Left hindlimb (tissue), 1 donor: ENCODE results near the gene TATDN3.
A peak's percentile ranks its signal among the peaks of the same experiment; 100 is the strongest.
"Not testable (repeated sequence)": the region's sequence is repeated elsewhere in the genome, so short reads cannot be mapped to it uniquely, and the experiment has no call there.

Experiments
- DNase-seq: peaks from one replicate; pipeline ENCODE4 v3.0.0-alpha.2; 2018

Gene TATDN3

DNA sequence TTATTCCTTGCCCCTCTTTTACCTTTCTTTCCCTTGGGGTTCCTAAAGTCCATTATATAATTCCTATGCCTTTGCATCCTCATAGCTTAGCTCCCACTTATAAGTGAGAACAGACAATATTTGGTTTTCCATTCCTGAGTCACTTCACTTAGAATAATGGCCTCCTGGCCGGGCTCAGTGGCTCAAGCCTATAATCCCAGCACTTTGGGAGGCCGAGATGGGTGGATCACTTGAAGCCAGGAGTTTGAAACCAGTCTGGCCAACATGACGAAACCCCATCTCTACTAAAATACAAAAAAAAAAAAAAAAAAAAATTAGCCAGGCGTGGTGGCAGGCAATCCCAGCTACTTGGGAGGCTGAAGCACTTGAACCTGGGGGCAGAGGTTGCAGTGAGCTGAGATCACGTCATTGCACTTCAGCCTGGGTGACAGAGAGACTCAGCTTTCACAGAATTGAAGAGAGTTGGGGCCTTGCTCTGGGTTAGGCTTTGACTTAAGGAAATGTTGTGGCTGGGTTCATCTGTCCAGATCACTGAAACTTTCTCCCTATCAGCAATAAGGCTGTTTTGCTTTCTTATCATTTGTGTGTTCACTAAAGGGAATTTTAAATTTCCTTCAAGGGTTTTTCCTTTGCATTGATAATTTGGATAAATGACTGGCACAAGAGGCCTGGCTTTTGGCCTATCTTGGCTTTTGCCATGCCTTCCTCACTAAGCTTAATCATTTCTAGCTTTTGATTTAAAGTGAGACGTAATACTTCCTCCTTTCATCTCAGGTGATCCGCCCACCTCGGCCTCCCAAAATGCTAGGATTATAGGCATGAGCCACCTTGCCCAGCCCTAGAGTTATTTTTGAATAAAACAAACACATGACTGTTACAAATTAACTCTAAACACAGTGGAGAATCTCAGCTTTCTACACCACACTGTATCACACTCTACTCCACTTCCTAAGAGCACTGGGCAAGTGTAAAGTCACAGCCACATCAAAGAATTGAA is 41.8 kb downstream of the TATDN3 start:
- DNase-seq: not testable (repeated sequence)

DNA sequence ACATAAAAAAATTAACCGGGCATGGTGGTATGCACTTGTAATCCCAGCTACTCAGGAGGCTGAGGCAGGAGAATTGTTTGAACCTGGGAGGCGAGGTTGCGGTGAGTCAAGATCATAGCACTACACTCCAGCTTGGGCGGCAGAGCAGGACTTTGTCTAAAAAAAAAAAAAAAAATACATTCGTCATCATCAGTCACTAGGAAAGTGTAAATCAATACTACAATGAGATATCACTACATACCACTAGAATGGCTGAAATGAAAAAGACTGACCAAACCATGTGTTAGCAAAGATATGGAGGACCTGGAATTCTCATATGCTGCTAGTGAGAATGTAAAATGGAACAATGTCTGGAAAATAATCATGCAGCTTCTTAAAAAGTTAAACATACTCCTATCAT is 46.5 kb downstream of the TATDN3 start:
- DNase-seq: no peak

DNA sequence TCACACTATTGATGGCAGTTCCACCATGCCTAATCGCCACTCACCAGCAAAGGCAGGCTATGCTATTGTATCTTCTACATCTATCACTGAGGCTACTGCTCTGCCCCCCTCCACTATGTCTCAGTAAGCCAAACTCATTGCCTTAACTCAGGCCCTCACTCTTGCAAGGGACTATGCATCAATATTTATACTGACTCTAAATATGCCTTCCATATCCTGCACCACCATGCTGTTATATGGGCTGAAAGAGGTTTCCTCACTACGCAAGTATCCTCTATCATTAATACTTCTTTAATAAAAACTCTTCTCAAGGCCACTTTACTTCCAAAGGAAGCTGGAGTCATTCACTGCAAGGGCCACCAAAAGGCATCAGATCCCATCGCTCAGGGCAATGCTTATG is 52.8 kb downstream of the TATDN3 start:
- DNase-seq: not testable (repeated sequence)

DNA sequence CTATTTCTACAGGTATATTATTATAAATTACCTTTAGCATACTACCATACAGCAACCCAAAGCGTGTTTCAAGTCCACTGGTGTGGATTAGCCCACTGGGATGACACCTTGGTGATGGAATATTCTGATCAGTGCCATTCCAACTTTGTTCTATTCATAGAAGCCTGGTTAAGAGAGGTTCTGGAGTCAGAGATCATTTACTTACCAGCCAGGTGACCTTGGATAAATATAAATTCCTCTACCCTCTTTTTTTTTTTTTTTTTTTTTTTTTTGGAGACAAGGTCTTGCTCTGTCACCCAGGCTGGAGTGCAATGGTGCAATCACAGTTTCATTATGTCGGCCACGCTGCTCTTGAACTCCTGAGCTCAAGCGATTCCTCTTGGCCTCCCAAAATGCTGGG is 55.9 kb downstream of the TATDN3 start, which contains the start of gene SPATA45:
SPATA45 (minus strand) TSS at position 101 of the 400 bp plus-strand sequence. CDS start 11,500 bp downstream, outside the sequence.
- DNase-seq: no peak

DNA sequence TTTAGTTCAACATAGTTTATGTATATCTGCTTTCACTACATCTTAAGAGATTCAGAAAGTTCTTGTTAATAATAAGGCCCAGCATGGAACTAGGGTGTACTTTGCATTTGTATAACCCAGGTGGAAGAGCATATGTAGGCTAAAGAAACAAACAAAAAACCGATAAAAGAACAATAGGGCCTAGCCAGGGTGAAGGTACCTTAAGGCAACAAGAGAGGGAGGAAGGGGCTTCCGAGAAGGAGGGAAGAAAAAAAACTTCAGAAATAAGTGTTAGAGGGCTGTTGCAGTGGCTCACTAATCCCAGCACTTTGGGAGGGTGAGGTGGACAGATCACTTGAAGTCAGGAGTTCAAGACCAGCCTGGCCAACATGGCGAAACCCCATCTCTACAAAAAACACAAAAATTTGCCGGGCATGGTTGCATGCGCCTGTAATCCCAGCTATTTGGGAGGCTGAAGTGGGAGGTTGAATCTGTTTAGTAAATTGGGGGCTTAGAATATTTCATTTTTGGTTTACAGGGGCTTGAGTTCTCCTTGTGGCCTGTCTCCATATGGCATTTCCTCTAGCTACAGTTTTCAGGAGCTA is 60.5 kb downstream of the TATDN3 start:
- DNase-seq: no peak

DNA sequence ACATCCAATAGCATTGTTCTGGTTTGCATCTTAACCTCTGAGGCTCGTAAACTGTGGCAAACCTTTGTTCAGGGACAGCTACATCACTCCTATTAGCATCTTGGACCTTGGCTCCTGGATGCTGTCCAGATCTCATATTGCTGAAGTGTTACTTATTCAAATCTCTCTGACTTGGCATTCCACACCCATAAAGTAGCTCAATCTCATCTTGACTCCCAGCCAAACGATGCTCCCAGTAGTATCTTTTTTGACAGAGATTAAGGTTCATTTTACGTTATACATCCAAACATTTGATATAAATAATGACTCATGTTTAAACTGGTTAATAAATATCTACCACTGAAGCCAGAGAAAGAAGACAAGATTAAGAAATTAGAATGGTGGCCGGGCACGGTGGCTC is 62.0 kb downstream of the TATDN3 start:
- DNase-seq: no peak

DNA sequence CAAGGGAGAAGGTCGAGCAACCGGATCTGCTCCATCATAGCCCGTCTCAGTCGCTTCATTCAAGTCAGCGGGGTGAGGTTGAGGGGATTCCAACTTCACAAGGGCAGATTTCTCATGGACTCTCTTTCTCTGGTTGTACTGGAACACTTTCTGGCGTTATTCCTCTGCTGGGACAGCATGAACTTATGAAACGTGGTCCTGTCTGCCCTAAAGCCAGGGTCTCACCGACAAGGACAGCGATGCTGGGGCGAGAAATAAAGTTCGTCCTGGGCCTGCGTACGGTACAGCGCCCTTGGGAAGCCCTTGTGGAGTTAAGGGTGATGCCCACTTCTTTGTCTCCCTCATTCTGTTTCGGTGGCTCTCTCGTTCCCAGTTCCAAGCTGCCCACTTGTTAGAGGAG is 65.1 kb downstream of the TATDN3 start:
- no peak for DNase-seq

DNA sequence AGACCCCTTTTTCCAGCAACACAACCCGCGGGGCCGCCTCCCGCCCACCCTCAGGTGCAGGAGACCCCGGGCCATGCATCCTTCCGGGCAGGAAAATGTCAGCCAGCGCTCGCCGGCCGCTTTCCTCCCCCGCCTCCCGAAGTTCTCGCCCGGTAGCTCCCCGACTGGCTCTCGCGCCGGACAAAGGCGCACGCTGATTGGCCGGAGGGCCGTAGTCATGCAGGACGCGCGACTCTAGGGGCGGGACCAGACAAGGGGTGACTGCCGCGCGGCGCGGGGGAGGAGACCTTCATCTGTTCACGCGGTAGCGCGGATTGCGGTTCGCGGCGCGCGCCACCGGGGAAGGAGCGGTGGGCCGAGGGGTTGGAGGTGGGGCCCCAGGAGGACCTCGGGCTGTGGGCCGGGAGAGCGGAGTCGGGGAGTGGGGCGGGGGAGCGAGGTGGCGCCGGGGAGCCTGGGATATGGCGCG is 66.3 kb downstream of the TATDN3 start, which contains the start of gene FLVCR1:
FLVCR1 (plus strand) TSS at position 284 of the 469 bp plus-strand sequence; CDS start at position 462, 178 bp downstream.
- DNase-seq: peak; percentile 97

DNA sequence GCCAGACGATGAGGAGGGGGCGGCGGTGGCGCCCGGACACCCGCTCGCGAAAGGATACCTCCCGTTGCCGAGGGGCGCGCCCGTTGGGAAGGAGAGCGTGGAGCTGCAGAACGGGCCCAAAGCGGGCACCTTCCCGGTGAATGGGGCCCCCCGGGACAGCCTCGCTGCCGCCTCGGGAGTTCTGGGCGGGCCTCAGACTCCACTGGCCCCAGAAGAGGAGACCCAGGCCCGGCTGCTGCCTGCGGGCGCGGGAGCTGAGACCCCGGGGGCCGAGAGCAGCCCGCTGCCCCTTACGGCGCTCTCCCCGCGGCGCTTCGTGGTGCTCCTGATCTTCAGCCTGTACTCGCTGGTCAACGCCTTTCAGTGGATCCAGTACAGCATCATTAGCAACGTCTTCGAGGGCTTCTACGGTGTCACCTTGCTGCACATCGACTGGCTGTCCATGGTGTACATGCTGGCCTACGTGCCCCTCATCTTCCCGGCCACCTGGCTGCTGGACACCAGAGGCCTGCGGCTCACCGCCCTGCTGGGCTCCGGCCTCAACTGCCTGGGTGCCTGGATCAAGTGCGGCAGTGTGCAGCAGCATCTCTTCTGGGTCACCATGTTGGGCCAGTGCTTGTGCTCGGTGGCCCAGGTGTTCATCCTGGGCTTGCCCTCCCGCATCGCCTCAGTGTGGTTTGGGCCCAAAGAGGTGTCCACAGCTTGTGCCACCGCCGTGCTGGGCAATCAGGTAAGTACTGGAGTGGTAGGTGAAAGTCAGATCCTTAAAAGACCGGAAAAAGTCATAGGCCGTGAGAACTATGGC is 67.0 kb downstream of the TATDN3 start:
- peak; percentile 61 for DNase-seq

DNA sequence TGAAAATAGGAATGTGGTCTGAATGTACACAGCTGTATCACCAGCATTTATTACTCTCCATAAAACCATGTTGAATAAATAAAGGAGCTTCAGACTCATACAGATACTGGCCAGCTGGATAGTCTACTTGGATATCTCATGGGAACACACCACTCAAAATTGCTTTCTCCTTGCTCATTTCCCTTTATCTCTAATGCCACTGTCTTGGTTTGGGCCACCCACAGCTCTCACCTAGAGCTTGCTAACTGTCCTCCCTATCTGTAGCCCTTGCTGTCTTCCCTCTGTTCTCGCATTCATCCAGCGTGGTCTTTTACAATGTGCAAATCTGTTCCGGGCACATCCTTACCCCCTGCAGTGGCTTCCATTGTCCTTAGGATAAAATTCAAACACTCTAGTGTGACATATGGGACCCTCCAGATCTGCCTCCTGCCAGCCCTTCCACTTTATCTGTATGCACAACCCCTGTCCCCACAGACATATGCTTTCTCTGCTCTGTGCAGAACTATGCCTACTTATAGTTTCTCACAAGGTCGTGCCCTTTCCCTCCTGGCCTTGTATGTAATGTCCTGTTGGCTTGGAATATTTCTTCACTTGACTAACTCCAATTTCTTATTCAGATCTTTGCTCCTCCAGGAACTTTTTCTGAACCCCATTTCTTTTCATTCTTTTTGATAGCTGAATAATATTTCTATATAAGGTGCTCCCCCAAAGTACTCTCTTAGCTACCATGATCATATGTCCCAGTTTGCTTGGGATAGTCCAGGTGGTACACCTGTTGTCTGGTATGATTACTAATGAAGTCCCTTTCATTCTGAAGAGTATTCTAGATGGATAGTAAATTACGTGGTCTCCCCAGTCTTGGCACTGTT is 69.3 kb downstream of the TATDN3 start:
- no peak for DNase-seq

DNA sequence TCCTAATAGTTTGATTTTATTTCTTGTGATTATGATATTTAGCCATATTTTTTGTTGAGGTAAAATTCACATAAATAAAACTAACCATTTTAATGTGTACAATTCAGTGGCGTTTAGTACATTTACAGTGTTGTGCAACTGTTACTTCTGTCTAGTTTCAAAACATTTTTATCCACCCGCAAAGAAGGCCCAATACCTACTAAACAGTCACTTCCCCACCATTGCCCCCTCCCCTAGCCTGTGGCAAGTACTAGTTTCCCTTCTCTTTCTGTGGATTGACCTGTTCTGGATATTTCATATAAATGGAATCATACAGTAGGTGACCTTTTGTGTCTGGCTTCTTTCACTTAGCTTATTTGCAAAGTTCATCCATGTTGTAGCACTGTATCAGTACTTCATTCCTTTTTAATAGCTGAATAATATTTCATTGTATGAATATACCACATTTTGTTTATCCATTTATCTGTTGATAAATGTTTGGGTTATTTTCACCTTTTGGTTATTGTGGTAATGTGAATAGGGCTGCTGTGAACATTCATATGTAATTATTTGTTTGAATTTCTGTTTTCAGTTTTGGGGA is 70.5 kb downstream of the TATDN3 start:
- DNase-seq: no peak

DNA sequence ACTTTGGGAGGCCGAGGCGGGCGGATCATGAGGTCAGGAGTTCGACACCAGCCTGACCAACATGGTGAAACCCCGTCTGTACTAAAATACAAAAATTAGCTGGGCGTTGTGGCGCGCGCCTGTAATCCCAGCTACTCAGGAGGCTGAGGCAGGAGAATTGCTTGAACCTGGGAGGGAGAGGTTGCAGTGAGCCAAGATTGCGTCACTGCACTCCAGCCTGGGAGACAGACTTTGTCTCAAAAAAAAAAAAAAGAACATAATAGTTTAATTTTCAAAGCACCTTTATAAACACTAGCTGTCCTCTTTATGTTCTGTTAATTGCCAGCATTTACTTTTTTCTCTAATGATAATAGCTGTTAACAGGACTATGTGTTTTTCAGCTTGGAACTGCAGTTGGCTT is 71.7 kb downstream of the TATDN3 start:
- DNase-seq: not testable (repeated sequence)

DNA sequence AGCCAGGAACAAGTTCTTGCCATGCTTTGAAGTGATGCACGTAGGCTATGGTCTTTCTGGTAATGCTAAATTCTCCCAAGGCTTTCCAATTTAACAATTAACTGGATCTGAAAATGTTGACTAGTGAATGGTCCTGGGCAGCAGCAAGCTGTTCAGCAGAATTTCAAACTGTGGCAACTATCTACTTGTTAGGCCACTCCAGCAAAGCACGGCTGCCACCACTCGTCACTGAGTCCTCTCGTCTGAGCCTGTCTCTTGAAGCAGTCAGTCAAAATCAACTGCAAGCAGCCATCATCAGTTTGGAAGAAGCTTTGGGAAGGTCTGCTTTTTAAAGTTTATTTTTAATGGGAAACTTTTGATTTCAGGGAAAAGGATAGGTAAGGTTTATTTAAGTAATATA is 72.5 kb downstream of the TATDN3 start:
- DNase-seq: no peak
